Thymus (tissue), 11 donors: ENCODE data around the gene SSB. TPM values are rescaled to one million over a fixed set of nuclear protein-coding genes. Genes with fewer than 3 reads are reported as not detected.

Source experiments
- DNase-seq, 9 donors: peaks; one replicate each; pipeline ENCODE4 v3.0.0-alpha.2; 2013; ENCODE audit warnings: low spot score in 9 of 9, low read depth in 6 of 9, missing footprints in 1 of 9
- H3K27ac ChIP-seq, 2 donors: one replicate each; pipeline ENCODE4 v1.5.1; 2013; ENCODE audit warnings: control low read depth in 1 of 2, low read depth in 1 of 2, low read length in 1 of 2, mild to moderate bottlenecking in 1 of 2, moderate library complexity in 1 of 2
- H3K27me3 ChIP-seq, 2 donors: one replicate each; pipeline ENCODE4 v1.5.1; 2013; ENCODE audit warnings: low read length in 1 of 2; ENCODE audit not compliant: control insufficient read depth in 2 of 2, insufficient read depth in 1 of 2
- H3K36me3 ChIP-seq, 2 donors: one replicate each; pipeline ENCODE4 v1.5.1; 2013; ENCODE audit warnings: low read length in 1 of 2, mild to moderate bottlenecking in 1 of 2, moderate library complexity in 1 of 2; ENCODE audit not compliant: control insufficient read depth in 2 of 2, insufficient read depth in 2 of 2
- H3K4me1 ChIP-seq, 2 donors: one replicate each; pipeline ENCODE4 v1.5.1; 2013; ENCODE audit warnings: low read length in 2 of 2; ENCODE audit not compliant: control insufficient read depth in 2 of 2, insufficient read depth in 2 of 2
- H3K4me3 ChIP-seq, 2 donors: one replicate each; pipeline ENCODE4 v1.5.1; 2013; ENCODE audit warnings: low read length in 2 of 2, control low read depth in 1 of 2, mild to moderate bottlenecking in 1 of 2
- H3K9me3 ChIP-seq, 2 donors: one replicate each; pipeline ENCODE4 v1.5.1; 2013; ENCODE audit warnings: low read length in 1 of 2, mild to moderate bottlenecking in 1 of 2; ENCODE audit not compliant: control insufficient read depth in 2 of 2, insufficient read depth in 1 of 2
- WGBS: extraction: QIAGEN DNeasy Blood & Tissue Kit; methylation state at CpG from one replicate; pipeline ENCODE4 v1.1.7; 2013; 5-methylcytosine and 5-hydroxymethylcytosine counted together
- polyA plus RNA-seq: library from polyadenylated mRNA; stranded (reverse); fragments of 200-250 nt; gene quantifications from one replicate; pipeline ENCODE4 v1.2.3, GENCODE V29; 2013
- total RNA-seq: library from RNA; stranded (reverse); fragments of 120-200 nt; gene quantifications from one replicate; pipeline ENCODE4 v1.2.4, GENCODE V29; 2013
- donor health status: healthy.

SSB gene
- total and polyA plus RNA-seq, 2 donors = 98.1 to 136 TPM

DNA sequence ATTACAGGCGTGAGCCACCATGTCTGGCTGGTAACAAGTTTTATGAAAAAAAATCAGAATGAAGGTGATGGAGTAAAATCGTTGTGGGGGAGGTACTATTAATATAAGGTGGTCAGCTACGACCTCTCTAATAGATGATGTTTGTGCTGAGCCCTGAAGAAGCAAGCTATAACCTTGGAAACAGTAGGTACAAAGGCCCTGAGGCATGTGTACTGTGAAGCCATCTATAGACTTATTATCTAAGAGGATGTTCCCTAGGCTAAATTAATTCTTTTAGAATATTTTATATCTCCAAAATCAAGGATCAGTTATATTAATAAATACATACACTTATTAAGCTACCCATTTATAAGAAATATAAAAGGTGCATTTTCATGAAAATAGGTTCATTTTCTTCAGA is 23.3 kb upstream of the SSB start:
- no peak overlapping the region for H3K4me3 ChIP-seq
- no peak overlapping the region for H3K27ac ChIP-seq
- 96% methylated on average over 3 of the region's 3 CpGs for WGBS

DNA sequence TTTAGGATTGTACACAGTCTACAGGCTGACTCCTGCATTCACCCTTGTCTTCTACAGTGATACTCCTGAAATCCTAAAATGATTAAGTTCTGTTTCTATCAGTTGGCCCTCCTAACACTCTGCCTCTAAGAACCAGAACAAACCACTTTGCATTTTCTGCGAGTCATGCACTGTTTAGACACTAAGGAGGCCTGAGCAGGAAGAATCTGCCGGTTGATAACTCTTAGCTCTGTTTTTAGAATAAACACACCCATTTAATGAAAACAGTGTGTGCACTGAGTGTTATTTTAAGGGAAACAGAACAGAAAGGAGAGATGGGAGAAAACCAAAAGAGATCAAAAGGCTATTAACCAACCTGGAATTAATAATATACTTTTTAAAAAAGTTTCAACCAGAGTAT is 22.9 kb upstream of the SSB start:
- no peaks in the 10 kb centered on the region for H3K27me3 ChIP-seq
- no peak overlapping the region for H3K4me3 ChIP-seq
- WGBS = 65% methylated on average over 2 of the region's 2 CpGs
- no peak overlapping the region for H3K27ac ChIP-seq
- no peak for DNase-seq
- H3K4me1 ChIP-seq = no peaks in the 10 kb centered on the region
- H3K36me3 ChIP-seq = no peaks in the 10 kb centered on the region
- no peaks in the 10 kb centered on the region for H3K9me3 ChIP-seq

More for the DNA sequence above, 23.3 kb upstream of the SSB start:
- no peak for DNase-seq
- Histone ChIP-seq H3K4me1 (no peaks in the 10 kb centered on the region), H3K27me3 (no peaks in the 10 kb centered on the region), H3K36me3 (no peaks in the 10 kb centered on the region), H3K9me3 (no peaks in the 10 kb centered on the region)

DNA sequence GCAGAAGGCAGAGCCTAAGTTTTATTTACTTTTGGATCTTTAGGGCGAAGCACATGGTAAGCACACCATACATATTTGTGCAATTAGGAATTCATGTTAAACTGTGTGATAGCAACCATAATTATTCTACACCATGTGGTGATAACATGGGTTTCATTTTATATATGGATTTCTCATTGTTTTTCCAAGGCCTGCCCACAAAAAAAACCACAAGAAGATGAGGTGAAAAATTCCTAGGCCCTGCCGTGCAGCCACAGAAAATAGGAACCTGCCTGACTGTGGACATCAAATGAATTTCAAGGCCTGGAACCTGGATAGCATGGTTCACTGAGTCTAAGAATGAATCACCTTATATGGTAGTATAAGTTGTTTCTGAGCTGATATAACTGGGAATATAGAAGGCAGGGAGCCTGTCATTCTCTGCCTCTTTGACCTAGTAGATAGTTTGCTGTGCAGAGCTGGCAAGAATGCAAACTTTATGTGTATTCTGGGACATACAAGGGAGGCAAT is 22.4 kb upstream of the SSB start:
- Histone ChIP-seq H3K36me3 (no peaks in the 10 kb centered on the region), H3K4me3 (no peak overlapping the region), H3K27me3 (no peaks in the 10 kb centered on the region), H3K4me1 (no peaks in the 10 kb centered on the region), H3K9me3 (no peaks in the 10 kb centered on the region), H3K27ac (no peak overlapping the region)
- 97% methylated on average over 2 of the region's 2 CpGs for WGBS
- no peak for DNase-seq

DNA sequence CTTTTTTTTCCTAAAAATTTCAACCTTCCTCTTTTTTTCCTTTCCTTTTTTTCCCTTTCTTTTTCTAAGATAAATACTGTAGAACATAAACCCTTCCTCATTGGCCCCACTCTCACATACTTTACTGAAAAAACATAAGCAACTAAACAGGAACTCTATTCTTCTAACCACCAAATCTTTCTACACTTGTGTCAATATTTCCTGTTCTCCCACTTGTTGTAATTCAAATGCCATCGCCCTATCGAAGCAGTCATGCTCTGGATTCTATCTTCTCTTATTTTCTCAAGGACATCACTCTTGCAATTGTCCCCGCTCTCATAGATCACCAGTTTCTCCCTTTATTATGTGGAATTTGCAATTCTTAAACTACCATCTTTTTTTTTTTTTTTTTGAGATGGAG is 20.2 kb upstream of the SSB start:
- 85% methylated on average over 3 of the region's 3 CpGs for WGBS
- no peak overlapping the region for H3K27ac ChIP-seq

DNA sequence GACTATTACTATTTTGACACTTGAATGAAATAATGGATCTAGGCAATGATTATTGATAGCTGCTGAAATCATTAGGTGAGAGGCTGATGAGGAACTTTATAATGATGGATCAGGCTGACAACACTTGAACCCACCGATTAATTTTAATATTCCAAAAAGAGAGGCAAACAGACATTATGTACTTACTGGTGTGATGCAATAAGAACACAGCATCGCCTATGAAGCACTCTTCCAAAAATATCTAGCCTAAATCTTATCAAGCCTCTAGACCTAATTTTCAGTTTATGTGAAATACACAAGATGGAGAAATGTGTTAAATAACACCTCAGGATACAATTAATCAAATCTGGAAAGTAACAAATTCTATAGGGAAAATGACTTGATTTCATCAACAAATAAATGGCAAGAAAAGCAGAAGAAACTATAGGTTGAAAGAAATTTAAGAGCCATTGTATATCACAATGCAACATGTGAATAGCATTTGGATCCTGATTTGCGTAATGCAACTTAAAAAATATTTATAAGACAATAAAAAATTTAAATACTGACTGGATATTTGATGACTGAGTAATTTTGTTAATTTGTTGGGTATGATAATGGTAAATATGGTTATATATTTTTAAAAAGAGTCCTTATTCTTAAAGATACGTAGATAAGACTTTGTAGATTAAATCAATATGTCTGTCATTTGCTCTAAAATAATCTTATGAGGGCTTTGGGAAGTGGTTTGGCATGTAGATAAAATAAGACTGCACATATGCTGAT is 17.2 kb upstream of the SSB start:
- no peaks in the 10 kb centered on the region for H3K36me3 ChIP-seq
- no peaks in the 10 kb centered on the region for H3K27me3 ChIP-seq
- 98% methylated on average over 4 of the region's 4 CpGs for WGBS
- DNase-seq = no peak
- no peaks in the 10 kb centered on the region for H3K4me1 ChIP-seq
- H3K9me3 ChIP-seq = no peaks in the 10 kb centered on the region
- no peak overlapping the region for H3K27ac ChIP-seq
- no peak overlapping the region for H3K4me3 ChIP-seq

More for the DNA sequence above, 20.2 kb upstream of the SSB start:
- Histone ChIP-seq H3K27me3 (no peaks in the 10 kb centered on the region), H3K4me3 (no peak overlapping the region), H3K4me1 (no peaks in the 10 kb centered on the region), H3K9me3 (no peaks in the 10 kb centered on the region), H3K36me3 (no peaks in the 10 kb centered on the region)
- DNase-seq = no peak

DNA sequence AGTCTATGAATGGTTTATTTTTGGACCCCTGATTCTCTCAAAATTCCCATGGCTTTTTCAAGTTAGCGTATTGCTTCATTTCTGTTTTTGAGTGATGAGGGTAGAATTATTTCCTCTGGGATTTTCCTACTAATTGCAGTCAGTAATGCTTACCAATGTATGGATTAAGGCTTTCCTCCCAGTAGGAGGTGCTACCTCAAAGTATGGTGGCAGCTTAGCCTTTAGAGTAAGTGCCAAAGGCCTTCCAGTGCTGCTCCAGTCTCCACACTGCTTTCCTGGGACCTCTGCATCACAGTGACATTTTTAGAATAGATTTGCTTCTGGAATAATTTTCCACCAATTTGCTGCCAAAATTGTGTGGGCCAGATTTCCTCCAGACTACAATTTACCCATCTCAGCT is 16.2 kb upstream of the SSB start:
- WGBS = 99% methylated on average over 1 of the region's 1 CpG
- Histone ChIP-seq H3K27me3 (no peaks in the 10 kb centered on the region), H3K4me1 (no peaks in the 10 kb centered on the region), H3K4me3 (no peak overlapping the region), H3K9me3 (no peaks in the 10 kb centered on the region), H3K27ac (no peak overlapping the region), H3K36me3 (no peaks in the 10 kb centered on the region)
- DNase-seq = no peak

DNA sequence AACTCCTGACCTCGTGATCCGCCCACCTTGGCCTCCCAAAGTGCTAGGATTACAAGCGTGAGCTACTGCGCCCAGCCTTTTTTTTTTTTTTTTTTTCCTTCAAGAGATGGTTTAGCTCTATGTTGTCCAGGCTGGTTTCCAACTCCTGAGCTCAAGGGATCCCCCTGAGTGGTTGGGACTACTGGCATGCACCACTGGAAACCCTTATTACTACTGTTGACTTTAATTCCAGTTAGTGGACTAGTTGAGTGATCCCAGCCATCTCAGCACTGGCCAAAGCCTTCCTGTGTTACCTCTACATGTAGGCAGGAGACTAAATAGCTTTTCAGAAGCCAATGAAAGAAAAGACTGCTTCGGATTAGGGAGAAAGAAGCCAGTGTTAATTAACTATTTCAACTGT is 8.1 kb upstream of the SSB start:
- H3K36me3 ChIP-seq = no peaks in the 10 kb centered on the region
- H3K4me3 ChIP-seq = no peak overlapping the region
- no peaks in the 10 kb centered on the region for H3K9me3 ChIP-seq
- WGBS = over 99% methylated on average over 5 of the region's 5 CpGs
- no peaks in the 10 kb centered on the region for H3K4me1 ChIP-seq
- no peak for DNase-seq
- H3K27ac ChIP-seq = no peak overlapping the region
- peaks cover 0 to 6% of the 10 kb centered on the region in 2 donors for H3K27me3 ChIP-seq

DNA sequence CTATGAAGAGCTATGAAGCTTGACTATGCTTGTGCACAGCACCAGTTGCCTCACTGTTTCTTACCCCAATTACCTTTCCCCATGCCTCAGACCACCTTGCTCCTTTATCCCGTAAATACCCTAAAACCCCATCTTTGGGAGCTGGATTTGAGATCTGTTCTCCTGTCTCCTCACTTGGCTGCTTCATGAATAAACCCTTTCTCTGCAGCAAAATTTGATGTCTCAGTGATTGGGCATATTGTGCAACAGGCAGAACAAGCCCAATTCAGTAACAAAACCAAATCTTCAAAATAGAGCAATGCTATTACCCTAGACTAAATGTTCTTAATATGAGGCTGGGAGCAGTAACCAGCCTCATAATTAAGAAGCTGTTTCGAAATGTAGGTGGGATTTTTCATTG is 3.5 kb upstream of the SSB start:
- no peaks in the 10 kb centered on the region for H3K9me3 ChIP-seq
- 96% methylated on average over 2 of the region's 2 CpGs for WGBS
- H3K36me3 ChIP-seq = no peaks in the 10 kb centered on the region
- no peak for DNase-seq
- H3K4me3 ChIP-seq = no peak overlapping the region
- H3K27me3 ChIP-seq = no peaks in the 10 kb centered on the region
- peaks cover 0 to 5% of the 10 kb centered on the region in 2 donors for H3K4me1 ChIP-seq
- H3K27ac ChIP-seq = no peak overlapping the region

DNA sequence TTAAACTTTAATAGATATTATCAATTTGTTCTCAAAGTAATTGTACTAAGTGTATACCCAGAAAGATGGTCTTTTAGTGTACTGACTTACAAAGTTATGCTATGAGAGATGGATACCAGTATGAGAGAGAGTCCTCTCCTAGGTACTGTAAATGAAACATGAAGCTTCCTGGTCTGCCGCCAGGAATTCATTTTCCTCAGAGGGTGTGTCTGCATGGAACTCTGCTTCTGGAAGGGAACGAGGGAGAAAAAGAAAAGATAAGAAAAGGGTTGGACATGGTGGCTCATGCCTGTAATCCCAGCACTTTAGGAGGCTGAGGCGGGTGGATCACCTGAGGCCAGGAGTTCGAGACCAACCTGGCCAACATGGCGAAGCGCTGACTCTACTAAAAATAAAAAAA is 2.2 kb upstream of the SSB start:
- WGBS = 95% methylated on average over 6 of the region's 6 CpGs
- no peak for DNase-seq
- H3K4me3 ChIP-seq = no peak overlapping the region
- H3K27me3 ChIP-seq = no peaks in the 10 kb centered on the region
- peaks cover 0 to under 1% of the 10 kb centered on the region in 2 donors for H3K36me3 ChIP-seq
- H3K9me3 ChIP-seq = no peaks in the 10 kb centered on the region
- H3K4me1 ChIP-seq = peaks cover 0 to 5% of the 10 kb centered on the region in 2 donors
- no peak overlapping the region for H3K27ac ChIP-seq
